HepG2 (cell line): ENCODE measurements around the gene MCRIP2. TPM values are rescaled to one million over a fixed set of nuclear protein-coding genes. Genes with fewer than 3 reads are reported as not detected.

Experiments used
- AGO1 ChIP-seq: fragments of 200-400 bp; formaldehyde crosslinking; IDR thresholded peaks from 2 replicates; pipeline ENCODE4 v1.6.1; 2017; ENCODE audit warnings: mild to moderate bottlenecking, low read depth, low read length, moderate library complexity; ENCODE audit not compliant: poor library complexity, severe bottlenecking
- GATA4 ChIP-seq: sonication (generic); IDR thresholded peaks from 2 replicates; pipeline ENCODE4 v1.6.1; 2016; ENCODE audit warnings: antibody characterized with exemption, low read depth, borderline replicate concordance
- GFI1 ChIP-seq: sonication (generic); formaldehyde crosslinking; IDR thresholded peaks from 2 replicates; pipeline ENCODE4 v1.5.0; 2020; ENCODE audit warnings: missing genetic modification reagents, mild to moderate bottlenecking, borderline replicate concordance
- ISX ChIP-seq: sonication (generic); formaldehyde crosslinking; conservative IDR thresholded peaks from 2 replicates; pipeline ENCODE4 v1.5.0; 2020; ENCODE audit warnings: missing genetic modification reagents
- MED1 ChIP-seq: sonication (generic); formaldehyde crosslinking; IDR thresholded peaks from 2 replicates; pipeline ENCODE4 v1.4.0; 2020; ENCODE audit warnings: missing genetic modification reagents
- NR2F2 ChIP-seq: IDR thresholded peaks from 2 replicates; pipeline ENCODE4 v1.6.1; 2012; ENCODE audit warnings: low read depth, inconsistent platforms, borderline replicate concordance
- RFXAP ChIP-seq: sonication (generic); formaldehyde crosslinking; IDR thresholded peaks from 2 replicates; pipeline ENCODE4 v1.4.0; 2020; ENCODE audit warnings: missing genetic modification reagents, borderline replicate concordance
- THYN1 ChIP-seq: sonication (generic); formaldehyde crosslinking; IDR thresholded peaks from 2 replicates; pipeline ENCODE4 v1.8.1; 2023; ENCODE audit warnings: low read depth, mild to moderate bottlenecking, moderate library complexity, missing genetic modification reagents, borderline replicate concordance
- U2AF2 ChIP-seq: fragments of 200-400 bp; formaldehyde crosslinking; IDR thresholded peaks from 2 replicates; pipeline ENCODE4 v1.6.1; 2017; ENCODE audit warnings: low read depth, mild to moderate bottlenecking, low read length
- ZNF407 ChIP-seq: sonication (generic); formaldehyde crosslinking; IDR thresholded peaks from one replicate; pipeline ENCODE4 v1.5.1; 2020; ENCODE audit warnings: mild to moderate bottlenecking, missing genetic modification reagents; ENCODE audit errors: not compliant biosample characterization
- ZNF432 ChIP-seq: sonication (generic); formaldehyde crosslinking; IDR thresholded peaks from 2 replicates; pipeline ENCODE4 v1.5.0; 2020; ENCODE audit warnings: missing genetic modification reagents, mild to moderate bottlenecking, borderline replicate concordance
- ZNF572 ChIP-seq: sonication (generic); formaldehyde crosslinking; IDR thresholded peaks from 2 replicates; pipeline ENCODE4 v1.5.1; 2020; ENCODE audit warnings: mild to moderate bottlenecking, missing genetic modification reagents
- polyA plus RNA-seq, 8 experiments: library from polyadenylated mRNA; depleted of rRNA in 3 of 8; stranded (reverse) in 7 of 8; unstranded in 1 of 8; fragments of >200 nt; fragmentation: Illumina TruSeq in 4 of 8; extraction: Trizol in 4 of 8; gene quantifications; 2 replicates each; pipeline versions ENCODE4 v1.2.1 to v1.2.3, GENCODE V29; 2011 to 2016; ENCODE audit warnings: low read depth in 4 of 8, missing spikeins in 1 of 8, mixed read lengths in 1 of 8; ENCODE audit not compliant: insufficient read depth in 1 of 8
- total RNA-seq, 5 experiments: library from RNA; depleted of rRNA; stranded (reverse); fragments of >200 nt; fragmentation: Illumina TruSeq; extraction: Trizol; gene quantifications; 2 replicates each; pipeline ENCODE4 v1.2.3, GENCODE V29; 2016; ENCODE audit warnings: low read depth in 1 of 5
- TF ChIP-seq, protein P1 (sequence below): sonication (generic); formaldehyde crosslinking; IDR thresholded peaks from 2 replicates; pipeline ENCODE4 v1.4.0; 2020; ENCODE audit warnings: mild to moderate bottlenecking, missing genetic modification reagents
- TF ChIP-seq, protein P2 (sequence below): sonication (generic); formaldehyde crosslinking; IDR thresholded peaks from 2 replicates; pipeline ENCODE4 v1.4.0; 2020; ENCODE audit warnings: low read depth, missing genetic modification reagents
- TF ChIP-seq, protein P3 (sequence below): sonication (generic); formaldehyde crosslinking; IDR thresholded peaks from 2 replicates; pipeline ENCODE4 v1.8.1; 2023; ENCODE audit warnings: mild to moderate bottlenecking, missing genetic modification reagents

The MCRIP2 gene
- total and polyA plus RNA-seq, 2 of the 13 experiments (the other 11 are each of a cell fraction or from before 2014, with no cell fraction given) = 39.6 to 76.7 TPM

GRCh38 chr16:629833-630248 is 11.8 kb upstream of the MCRIP2 start (continued):
- TF ChIP-seq AGO1 = peak; percentile 73
- peak; percentile 40 for TF ChIP-seq ZNF407
- no peak for TF ChIP-seq GFI1
- TF ChIP-seq U2AF2 = no peak
- TF ChIP-seq, protein P1, sequence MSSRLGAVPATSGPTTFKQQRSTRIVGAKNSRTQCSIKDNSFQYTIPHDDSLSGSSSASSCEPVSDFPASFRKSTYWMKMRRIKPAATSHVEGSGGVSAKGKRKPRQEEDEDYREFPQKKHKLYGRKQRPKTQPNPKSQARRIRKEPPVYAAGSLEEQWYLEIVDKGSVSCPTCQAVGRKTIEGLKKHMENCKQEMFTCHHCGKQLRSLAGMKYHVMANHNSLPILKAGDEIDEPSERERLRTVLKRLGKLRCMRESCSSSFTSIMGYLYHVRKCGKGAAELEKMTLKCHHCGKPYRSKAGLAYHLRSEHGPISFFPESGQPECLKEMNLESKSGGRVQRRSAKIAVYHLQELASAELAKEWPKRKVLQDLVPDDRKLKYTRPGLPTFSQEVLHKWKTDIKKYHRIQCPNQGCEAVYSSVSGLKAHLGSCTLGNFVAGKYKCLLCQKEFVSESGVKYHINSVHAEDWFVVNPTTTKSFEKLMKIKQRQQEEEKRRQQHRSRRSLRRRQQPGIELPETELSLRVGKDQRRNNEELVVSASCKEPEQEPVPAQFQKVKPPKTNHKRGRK (CRISPR knock-in tag) = no peak
- TF ChIP-seq RFXAP (CRISPR knock-in tag) = no peak
- TF ChIP-seq MED1 = no peak
- no peak for TF ChIP-seq THYN1 (CRISPR knock-in tag)
- no peak for TF ChIP-seq ISX
- no peak for TF ChIP-seq ZNF432 (CRISPR knock-in tag)
- TF ChIP-seq NR2F2 = peak; percentile 45; the same call in 1 of the 2 replicates
- TF ChIP-seq, protein P2, sequence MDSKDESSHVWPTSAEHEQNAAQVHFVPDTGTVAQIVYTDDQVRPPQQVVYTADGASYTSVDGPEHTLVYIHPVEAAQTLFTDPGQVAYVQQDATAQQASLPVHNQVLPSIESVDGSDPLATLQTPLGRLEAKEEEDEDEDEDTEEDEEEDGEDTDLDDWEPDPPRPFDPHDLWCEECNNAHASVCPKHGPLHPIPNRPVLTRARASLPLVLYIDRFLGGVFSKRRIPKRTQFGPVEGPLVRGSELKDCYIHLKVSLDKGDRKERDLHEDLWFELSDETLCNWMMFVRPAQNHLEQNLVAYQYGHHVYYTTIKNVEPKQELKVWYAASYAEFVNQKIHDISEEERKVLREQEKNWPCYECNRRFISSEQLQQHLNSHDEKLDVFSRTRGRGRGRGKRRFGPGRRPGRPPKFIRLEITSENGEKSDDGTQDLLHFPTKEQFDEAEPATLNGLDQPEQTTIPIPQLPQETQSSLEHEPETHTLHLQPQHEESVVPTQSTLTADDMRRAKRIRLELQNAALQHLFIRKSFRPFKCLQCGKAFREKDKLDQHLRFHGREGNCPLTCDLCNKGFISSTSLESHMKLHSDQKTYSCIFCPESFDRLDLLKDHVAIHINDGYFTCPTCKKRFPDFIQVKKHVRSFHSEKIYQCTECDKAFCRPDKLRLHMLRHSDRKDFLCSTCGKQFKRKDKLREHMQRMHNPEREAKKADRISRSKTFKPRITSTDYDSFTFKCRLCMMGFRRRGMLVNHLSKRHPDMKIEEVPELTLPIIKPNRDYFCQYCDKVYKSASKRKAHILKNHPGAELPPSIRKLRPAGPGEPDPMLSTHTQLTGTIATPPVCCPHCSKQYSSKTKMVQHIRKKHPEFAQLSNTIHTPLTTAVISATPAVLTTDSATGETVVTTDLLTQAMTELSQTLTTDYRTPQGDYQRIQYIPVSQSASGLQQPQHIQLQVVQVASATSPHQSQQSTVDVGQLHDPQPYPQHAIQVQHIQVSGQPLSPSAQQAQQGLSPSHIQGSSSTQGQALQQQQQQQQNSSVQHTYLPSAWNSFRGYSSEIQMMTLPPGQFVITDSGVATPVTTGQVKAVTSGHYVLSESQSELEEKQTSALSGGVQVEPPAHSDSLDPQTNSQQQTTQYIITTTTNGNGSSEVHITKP (CRISPR knock-in tag) = no peak
- TF ChIP-seq, protein P3, sequence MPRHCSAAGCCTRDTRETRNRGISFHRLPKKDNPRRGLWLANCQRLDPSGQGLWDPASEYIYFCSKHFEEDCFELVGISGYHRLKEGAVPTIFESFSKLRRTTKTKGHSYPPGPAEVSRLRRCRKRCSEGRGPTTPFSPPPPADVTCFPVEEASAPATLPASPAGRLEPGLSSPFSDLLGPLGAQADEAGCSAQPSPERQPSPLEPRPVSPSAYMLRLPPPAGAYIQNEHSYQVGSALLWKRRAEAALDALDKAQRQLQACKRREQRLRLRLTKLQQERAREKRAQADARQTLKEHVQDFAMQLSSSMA (CRISPR knock-in tag) = no peak
- TF ChIP-seq ZNF572 (CRISPR knock-in tag) = no peak
- TF ChIP-seq GATA4 = no peak
